ENCODE measurements around the gene NUDT3.

Gene NUDT3

DNA sequence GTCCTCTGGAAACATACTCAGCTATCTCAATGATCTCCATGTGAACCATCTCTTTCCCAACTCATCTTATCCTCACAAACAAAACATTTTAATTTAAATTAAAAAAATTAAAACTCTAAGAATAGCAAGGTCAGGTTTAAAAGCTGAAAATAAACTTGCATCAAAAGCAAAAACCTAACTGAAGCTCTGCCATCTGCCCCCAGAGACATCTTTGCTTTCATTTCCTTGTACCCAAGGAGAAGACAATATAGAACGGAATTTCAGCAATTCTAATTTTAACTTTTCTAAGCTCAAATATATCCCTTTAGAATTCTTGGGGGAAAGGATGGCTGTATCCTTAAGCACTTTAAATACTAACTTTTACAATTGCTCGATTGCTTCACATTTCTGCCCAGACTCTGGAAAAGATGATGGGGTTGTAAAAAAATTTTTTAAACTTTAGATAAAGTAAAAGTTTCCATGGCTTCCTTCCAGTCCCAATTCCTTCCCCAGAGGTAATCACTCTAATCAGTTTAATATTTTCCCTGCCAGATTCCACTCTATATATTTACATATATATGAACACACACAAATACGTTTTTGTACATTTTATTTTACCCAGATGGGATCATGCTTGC is 74.5 kb downstream of the NUDT3 start:
- no peak for DNase-seq

DNA sequence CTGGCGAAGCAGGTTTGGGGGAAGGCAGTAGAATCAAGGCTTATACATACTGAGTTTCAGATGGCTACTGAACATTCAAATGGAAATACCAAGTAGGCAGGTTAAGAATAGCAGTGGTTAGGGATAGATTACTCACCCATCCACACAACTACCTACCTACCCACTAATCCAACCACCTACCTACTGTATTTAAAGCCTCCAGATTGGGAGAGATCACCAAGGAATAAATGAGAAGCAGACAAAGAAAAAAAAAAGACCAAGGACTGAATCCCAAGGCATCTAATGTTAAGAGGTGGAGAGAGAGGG is 75.3 kb downstream of the NUDT3 start:
- no peak for DNase-seq

DNA sequence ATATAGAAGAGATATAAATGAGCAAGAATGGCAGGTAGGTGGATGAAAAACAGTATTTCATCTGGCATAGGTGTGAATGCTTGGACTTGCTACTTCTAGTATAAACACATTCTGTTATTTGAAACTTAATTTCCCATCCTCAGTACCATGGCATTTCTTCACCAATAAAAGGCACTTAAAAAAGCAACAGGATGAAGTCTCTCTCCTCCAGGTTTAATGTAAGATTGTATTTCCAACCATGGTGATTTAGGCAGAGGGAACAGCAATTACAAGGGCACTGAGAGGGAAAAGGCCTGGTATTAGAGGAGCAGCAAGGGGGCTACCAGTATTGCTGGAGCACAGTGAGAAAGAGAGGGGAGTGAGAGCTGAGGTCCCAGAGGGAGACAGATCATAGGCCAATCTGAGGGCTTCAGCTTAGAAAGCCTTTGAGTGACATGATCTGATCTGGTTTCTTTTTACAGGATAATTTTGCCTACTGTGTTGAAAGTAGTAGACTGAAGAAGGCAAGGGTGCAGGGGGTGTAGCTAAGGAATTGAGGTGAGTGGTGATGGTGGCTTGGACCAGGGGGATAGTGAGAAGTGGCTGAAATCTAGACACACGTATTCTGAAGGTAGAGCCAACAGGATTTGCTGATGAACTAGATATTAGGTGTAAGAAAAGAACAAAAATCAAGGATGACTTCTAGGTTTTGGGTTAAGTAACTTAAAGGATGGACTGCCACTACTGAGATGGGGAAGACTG is 75.9 kb downstream of the NUDT3 start:
- no peak for DNase-seq

DNA sequence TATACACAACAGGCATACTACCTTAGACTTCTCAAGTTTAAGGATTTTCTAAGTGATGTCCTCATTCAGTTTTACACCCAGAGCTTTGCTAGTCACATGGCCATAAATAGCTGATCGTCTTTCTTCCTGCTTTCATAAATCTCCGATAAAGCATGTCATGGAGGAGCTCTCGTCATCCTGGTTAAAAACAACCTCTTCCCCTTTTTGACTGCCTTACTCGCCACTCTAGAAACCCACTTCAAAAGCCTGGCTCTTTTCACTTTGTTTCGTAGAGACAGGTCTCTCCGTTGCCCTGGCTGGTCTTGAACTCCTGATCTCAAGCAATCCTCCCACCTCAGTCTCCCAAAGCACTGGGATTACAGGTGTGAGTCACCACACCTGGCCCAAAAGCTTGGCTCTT is 76.7 kb downstream of the NUDT3 start:
- peak; percentile 16 for DNase-seq

DNA sequence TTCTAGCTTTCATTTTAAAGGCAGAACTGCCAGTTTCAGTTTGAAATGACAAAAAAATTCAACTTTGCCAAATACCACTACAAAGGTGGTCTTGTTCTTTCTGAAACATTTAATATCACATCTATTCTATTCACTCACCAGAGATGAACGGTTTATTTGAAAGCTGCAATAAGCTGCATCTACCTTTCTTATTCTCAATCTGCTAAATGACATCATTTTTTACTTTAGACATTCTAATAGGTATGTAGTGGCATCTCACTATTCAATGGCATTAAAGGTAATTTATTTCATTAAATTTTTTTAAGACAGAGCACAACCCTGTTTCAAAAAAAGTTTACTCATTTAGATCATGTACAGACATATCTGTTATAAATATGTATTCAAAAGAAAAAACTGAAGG is 77.2 kb downstream of the NUDT3 start:
- no peak for DNase-seq

DNA sequence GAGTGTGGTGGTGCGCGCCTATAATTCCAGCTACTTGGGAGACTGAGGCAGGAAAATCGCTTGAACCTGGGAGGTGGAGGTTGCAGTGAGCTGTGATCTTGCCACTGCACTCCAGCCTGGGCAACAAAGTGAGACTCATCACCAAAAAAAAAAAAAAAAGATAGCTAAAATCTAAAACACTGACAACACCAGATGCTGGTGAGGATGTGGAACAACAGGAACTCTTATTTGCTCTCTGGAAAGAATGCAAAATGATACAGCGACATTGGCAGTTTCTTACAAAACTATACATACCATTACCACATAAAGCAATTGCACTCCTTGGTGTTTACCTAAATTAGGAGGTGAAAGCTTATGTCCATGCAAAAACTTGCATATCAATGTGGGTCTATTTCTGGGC is 80.2 kb downstream of the NUDT3 start:
- DNase-seq = no peak

DNA sequence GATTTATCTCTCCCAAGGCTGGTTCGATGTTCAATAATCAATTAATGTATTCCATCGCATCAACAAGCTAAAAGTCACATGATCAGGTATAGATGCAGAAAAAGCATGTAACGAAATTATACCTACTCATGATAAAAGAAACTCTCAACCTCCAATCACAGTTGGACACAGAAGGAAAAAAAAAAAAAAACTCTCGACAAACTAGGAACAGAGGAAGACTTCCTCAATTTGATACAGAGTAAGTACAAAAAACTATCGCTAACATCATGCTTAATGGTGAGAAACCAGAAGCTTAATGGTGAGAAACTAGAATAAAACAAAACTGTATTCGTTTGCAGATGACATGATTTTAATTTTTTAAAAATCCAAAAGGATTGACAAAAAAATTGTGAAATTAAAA is 81.7 kb downstream of the NUDT3 start:
- DNase-seq = no peak

DNA sequence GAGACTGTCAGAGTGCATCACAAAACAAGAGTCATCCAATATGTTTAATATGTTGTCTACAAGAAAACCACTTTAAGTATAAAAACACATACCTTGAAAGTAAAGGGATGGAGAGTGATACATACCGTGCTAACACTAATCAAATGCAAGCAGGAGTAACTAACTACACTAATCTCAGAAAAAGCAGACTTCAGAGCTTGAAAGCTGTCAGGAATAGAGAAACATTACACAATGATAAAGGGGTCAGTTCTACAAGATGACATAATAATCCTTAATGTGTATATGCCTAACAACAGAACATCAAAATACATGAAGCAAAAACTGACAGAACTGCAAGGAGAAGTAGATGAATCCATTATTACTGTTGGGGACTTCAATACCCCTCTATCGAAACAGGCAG is 84.0 kb downstream of the NUDT3 start:
- DNase-seq = no peak

DNA sequence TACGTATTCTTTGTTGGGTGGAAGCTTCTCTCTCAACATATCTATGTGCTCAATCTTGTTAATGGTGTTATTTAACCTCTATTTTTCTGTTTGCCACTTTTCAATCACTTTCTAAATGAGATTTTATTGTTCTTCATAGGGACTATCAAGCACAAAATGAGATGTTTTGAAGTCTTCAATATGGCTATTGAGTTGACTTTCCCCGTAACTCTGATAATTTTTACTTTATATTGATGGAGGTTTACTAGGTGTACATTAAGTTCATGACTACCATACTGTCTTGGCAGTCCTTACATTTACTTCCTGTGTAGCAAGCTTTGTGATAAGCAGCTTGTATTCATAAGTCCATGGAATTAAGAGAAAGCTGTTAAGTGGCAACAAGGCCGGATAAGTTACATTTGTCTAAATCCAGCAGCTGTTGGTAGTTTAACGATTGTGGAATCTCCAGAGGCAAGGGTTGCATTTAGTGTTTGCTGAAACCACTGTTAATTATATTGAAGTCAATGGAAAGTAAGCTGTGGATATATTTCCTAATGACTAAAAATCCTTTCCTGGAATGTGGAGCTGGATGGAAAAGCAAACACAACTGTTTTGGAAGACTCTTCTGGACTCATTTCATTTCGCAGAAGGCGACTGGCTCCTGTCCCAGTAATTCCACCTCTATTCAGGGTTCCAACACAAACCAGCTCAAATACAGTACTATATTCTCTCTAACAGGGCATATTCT is 86.3 kb downstream of the NUDT3 start:
- DNase-seq = no peak

DNA sequence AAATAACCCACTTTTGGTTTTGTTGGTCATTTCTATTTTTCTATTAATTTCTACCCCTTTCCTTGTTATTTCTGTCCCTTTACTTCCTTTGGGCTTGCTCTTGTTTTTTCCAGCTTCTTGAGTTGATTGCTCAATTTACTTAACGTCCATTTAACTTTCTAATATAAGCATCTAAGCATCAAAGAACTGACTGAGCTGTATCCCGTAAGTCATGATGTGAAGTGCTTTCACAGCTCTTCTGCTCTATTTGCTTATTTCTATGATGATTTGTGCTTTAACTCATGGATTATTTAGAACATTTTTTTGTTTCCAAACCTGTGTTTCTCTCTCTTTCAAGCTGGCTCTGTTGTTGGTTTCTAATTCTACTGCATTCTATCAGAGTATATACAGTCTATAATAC is 87.0 kb downstream of the NUDT3 start:
- DNase-seq = no peak

DNA sequence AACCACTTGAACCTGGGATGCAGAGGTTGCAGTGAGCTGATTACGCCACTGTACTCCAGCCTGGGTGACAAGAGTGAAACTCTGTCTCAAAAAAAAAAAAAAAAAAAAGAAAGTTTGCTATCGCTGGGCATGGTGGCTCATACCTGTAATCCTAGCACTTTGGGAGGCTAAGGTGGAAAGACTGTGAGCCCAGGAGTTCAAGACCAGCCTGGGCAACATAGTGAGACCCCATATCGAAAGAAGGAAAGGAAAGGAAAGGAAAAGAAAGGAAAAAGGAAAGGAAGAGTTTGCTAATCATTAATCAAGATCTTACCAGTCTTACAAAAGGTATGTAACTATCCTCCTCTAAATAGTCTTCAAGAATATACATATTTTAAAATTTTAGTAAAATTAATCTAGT is 88.3 kb downstream of the NUDT3 start:
- no peak for DNase-seq

DNA sequence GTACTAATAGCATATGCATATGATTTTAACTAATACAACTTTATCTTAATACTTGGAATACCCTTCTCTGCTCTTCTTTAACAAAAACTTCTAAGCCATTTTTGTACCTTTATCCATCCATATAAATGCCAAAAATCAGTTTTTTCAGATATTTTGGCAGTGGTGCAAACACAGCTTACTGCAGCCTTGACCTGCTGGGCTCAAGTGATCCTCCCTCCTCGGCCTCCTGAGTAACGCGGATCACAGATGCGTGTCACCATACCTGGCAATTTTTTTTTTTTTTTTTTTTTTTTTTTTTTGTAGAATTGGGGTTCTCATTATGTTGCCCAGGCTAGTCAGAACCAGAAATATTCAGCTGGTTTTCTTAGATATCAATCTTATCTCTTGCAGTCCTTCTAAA is 89.5 kb downstream of the NUDT3 start:
- DNase-seq = no peak

DNA sequence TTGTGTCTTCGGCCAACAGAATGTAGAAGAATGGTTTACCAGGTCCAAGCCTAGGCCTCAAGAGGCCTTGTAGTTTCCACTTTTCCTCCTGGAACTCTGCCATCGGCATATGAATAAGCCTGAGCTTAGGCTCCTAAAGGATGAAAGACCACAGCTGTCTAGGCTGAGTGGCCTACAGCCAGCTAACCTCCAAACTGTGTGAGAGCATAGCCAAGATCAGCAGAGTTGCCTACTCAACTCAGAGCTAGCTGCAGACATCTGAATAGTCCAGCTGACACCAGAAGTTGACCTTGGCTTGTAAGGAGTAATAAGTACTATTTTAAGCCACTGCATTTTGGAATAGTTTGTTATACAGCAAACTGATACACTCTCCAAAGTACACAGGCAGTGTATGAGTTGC is 91.1 kb downstream of the NUDT3 start:
- DNase-seq = no peak

DNA sequence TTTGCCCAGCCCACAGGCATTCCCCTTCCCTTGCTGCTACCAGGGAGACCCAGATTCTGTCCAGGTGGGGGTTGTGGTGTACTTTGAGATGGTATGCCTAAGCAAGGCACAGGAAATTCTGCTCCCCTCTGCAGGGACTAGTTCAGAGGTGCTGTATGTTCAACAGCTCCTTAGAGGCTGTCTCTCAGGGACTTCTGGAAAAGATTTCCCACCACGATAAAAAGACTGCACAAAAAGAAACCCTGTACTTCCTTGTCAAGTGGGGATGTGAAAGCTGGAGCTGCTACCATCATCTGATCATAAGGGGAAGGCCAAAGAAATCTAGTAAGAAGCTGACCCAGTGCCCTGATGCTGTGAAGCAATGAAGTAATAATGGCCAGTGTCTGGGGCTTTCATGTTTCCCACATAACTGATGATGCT is 92.1 kb downstream of the NUDT3 start:
- no peak for DNase-seq

DNA sequence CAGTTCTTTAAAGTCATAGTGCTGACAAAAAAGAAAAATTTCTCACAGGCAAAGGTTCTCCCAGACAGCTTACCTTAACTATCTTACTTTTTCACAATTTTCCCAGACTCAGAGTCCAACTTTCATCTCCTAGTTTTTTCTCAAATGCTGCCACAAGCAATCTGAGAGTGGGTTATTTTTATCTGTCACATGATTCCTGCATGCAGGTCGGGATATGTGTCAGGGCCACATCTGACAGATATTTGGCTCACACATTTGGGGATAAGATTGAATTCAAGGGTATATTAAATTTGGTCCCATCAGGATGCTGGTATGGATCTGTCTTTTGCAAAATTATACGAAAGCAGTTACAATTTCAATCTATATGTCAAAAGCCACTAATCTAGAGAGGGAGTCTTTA is 93.5 kb downstream of the NUDT3 start:
- DNase-seq = no peak

DNA sequence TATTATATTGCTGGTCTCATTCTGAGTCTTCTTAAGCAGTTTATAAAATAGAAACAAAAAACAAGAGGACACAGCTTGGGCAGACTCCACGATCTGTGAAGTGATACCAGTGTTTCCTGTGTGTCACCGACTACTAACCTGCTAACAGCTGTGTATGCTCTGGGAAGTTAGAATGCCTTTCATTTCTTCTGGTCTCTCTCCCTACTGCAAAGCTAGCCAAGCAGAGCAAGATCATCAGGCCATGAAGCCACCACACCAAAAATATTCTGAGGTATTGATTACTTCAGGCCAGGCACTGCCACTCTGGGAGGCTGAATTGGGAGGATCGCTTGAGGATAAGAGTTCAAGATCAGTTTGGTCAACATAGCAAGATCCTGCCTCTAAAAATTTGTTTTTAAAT is 96.7 kb downstream of the NUDT3 start:
- no peak for DNase-seq

DNA sequence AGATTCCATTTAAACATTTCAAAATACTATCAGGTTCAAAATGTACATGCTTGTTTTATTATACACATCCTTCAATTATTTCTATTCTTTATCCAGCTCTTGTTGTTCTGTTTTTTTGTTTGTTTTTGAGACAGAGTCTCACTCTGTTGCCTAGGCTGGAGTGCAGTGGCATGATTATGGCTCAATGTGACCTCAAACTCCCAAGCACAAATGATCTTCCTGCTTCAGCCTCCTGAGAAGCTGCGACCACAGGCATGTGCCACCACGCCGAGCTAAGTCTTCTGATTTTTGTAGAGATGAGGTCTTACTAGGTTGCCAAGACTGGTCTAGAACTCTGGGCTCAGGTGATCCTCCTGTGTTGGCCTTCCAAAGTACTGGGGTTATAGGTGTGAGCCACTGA is 99.5 kb downstream of the NUDT3 start:
- no peak for DNase-seq

DNA sequence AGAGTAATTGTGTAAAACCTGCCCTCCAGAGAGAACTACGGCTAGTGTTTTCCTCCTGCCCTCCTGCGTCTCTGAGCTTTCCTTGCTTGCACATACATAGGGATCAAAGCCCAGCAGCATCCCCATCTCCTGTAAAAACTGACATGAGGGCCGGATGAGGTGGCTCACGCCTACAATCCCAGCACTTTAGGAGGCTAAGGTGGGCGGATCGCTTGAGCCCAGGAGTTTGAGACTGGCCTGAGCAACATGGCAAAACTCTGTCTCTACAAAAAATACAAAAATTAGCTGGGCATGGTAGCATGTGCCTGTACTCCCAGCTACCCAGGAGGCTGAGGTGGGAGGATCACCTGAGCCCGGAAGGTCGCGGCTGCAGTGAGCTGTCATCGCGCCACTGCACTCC is 103.3 kb downstream of the NUDT3 start:
- DNase-seq = no peak

DNA sequence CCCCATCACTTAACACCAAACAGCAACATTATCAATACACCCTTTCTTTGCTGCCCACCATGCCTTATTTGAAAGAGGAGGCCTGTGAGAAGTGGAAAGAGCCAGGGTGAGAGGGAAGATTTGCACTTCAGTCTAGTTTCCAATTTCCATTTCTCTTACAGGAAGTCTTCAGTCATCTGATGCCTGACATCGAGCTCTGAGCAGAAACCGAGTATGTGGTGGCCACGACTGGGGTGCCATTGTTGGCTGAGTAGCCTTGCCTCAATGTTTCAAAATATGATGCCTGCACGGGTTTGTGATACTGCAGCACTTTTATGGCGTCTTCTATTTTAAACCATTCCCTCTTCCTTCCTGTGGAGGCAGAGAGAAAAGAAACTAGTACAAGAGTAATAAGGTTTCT is 103.9 kb downstream of the NUDT3 start:
- DNase-seq = no peak

DNA sequence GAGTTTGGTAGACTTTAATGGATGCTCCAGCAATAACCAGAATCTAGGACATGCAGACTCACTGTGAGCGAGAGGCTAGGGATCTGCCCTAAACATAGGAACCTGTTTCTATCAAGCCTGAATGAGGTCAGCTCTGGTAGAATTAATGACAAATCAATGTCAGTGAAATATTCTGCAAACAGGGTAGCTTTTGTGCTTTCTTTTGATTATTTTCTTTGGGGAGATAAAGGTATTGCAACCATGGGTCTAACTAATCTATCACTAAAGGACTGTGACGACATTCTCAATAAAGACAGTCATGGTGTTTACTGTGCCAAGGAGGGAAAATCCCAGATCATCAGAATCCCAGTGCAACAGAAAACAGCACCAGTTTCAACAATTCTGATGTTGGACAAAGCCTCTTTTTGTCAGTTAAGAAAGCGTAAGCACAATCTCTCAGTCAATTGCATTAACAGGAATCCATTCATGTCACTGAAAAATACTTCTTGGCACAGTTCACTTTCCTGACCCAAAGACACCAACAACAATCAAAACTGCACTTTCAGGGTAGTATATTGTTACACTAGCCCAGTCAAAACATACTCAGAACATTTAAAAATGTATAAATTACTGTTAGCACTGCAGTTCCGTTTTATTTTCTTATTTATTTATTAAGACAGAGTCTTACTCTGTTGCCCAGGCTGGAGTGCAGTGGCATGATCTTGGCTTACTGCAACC is 106.9 kb downstream of the NUDT3 start:
- DNase-seq = no peak

DNA sequence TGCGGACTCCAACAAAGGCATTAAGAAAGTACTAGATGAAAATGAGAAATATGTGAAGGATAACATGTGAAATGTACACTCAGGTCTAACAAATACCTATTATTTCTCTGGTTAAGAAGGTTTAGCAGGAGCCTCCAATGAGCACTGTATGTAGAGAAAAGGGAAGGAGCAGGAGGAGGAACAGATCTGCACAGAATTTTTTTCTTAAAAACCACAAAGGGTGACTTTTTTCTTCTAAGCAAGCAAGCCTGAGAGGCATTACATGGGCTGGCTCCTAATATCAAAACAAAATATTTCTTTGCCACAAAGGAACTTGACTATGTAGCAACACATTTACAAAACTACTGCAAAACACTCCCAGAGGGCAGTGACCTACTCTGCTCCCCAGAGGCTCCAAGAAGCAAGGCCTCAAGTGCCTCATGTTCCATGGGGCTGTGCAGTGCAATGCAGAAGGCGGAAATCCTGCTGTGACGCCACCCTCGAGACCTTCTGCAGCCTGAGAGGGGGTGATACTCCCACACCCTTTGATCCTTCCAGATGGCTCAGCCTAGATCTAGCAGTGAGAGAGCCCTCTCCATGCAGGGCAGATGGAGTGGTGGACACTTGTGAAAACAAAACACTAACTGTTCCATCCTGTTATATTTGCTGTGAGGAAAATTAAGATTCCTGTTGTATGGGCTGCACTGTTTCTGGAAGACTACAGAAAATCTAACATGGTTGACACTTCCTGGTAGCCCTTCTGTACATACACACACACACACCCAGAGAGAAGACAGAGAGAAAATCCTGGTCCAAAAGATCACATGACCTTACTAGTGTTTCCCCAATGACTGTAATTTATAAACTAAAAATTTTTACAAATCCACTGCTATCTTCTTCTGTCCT is 107.7 kb downstream of the NUDT3 start:
- DNase-seq = peak; percentile 3

DNA sequence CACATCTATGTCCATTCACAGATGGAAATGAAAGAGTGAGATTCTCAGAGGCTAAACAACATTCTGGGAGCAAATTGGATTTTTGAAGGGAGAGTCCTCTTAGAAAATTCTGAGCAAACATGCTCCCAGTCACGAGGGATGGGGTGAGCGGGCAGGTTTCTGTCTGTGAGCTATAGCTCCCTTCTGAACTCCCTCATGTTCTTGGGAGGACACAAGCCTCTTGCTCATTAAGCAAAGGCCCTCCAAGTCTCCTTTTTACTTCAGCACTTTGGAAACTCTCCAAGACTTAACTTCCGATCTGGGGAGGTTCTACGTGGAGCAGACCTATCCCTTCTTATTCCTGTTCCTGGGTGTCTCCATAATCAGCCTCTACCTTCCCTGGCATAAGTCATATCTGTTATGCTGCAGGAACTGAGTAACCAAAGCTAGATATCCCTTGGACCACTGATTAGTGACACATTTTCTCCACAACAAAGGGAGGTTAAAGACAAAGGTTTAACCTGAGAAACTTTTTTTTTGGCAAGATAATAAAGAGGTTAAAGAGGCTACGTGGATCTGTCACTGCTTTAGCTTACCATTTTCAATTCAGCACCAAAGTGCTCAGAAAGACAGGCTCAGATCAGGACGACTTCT is 110.7 kb downstream of the NUDT3 start:
- no peak for DNase-seq
